HCT116 (cell line): ENCODE data around the gene GYPE.
"Not testable (repeated sequence)": the region's sequence is repeated elsewhere in the genome, so short reads cannot be mapped to it uniquely, and the experiment has no call there.

ENCODE experiments used
- EGR1 ChIP-seq: IDR thresholded peaks from 2 replicates; pipeline ENCODE4 v1.6.1; 2012; ENCODE audit warnings: low read depth
- EZH2 ChIP-seq: fragments of 200-600 bp; sonication (generic); IDR thresholded peaks from 2 replicates; pipeline ENCODE4 v1.6.1; 2017; ENCODE audit warnings: antibody characterized with exemption, mixed run types
- POLR2A ChIP-seq: IDR thresholded peaks from 2 replicates; pipeline ENCODE4 v1.7.0; 2011; ENCODE audit warnings: borderline replicate concordance; ENCODE audit not compliant: insufficient read depth, insufficient read length; ENCODE audit errors: extremely low read depth
- YY1 ChIP-seq: IDR thresholded peaks from 2 replicates; pipeline ENCODE4 v1.6.1; 2011; ENCODE audit warnings: low read length, low read depth, moderate library complexity, mild to moderate bottlenecking; ENCODE audit not compliant: insufficient replicate concordance; ENCODE audit errors: extremely low read depth
- ZNF274 ChIP-seq: fragments of 200-500 bp; sonication (Bioruptor generic); IDR thresholded peaks from 2 replicates; pipeline ENCODE4 v1.6.1; 2014; ENCODE audit warnings: mild to moderate bottlenecking, low read depth, low read length, inconsistent platforms
- TF ChIP-seq, protein P1 (sequence below), 3 experiments: fragments of 200-600 bp in 1 of 3; sonication (generic) in 1 of 3; IDR thresholded peaks in 2 of 3; conservative IDR thresholded peaks in 1 of 3; 2 replicates each; pipeline ENCODE4 v1.5.1; 2012 to 2017; ENCODE audit warnings: low read depth in 2 of 3, low read length in 2 of 3, antibody characterized with exemption in 1 of 3, borderline replicate concordance in 1 of 3, control low read depth in 1 of 3, mild to moderate bottlenecking in 1 of 3, mixed read lengths in 1 of 3, mixed run types in 1 of 3, moderate library complexity in 1 of 3; ENCODE audit not compliant: insufficient read depth in 1 of 3

DNA sequence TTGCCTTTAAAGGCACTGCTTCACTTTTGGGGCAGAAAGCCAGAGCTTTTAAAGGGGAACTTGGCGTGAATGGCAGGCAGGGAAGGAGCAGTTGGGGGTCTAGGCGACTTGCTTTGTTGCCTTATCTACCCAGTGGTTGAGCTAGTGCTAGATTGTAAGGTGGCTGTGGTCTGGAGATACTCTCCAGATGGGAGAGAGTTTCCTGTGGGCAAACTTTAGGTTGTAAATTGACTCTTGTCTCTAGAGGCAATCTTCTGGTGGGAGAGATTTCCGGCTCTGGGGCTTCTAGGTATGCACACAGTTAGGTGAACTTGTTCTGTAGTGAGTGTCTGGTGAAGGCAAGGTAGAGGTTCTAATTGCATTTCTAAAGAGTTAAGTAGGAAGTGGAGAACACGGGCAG is 50.7 kb downstream of the GYPE start:
- TF ChIP-seq ZNF274, EZH2, POLR2A, YY1, EGR1: not testable (repeated sequence)
- TF ChIP-seq, protein P1, sequence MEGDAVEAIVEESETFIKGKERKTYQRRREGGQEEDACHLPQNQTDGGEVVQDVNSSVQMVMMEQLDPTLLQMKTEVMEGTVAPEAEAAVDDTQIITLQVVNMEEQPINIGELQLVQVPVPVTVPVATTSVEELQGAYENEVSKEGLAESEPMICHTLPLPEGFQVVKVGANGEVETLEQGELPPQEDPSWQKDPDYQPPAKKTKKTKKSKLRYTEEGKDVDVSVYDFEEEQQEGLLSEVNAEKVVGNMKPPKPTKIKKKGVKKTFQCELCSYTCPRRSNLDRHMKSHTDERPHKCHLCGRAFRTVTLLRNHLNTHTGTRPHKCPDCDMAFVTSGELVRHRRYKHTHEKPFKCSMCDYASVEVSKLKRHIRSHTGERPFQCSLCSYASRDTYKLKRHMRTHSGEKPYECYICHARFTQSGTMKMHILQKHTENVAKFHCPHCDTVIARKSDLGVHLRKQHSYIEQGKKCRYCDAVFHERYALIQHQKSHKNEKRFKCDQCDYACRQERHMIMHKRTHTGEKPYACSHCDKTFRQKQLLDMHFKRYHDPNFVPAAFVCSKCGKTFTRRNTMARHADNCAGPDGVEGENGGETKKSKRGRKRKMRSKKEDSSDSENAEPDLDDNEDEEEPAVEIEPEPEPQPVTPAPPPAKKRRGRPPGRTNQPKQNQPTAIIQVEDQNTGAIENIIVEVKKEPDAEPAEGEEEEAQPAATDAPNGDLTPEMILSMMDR (IDR thresholded peaks at IDR 0.05 in 2 of 3, conservative IDR thresholded peaks at IDR 0.05 in 1 of 3; ENCODE audit: borderline replicate concordance in 1 of 3, insufficient read depth in 1 of 3, low read depth in 2 of 3, low read length in 2 of 3): not testable (repeated sequence)
